ENCODE results near the gene GABRD.

GABRD gene

DNA sequence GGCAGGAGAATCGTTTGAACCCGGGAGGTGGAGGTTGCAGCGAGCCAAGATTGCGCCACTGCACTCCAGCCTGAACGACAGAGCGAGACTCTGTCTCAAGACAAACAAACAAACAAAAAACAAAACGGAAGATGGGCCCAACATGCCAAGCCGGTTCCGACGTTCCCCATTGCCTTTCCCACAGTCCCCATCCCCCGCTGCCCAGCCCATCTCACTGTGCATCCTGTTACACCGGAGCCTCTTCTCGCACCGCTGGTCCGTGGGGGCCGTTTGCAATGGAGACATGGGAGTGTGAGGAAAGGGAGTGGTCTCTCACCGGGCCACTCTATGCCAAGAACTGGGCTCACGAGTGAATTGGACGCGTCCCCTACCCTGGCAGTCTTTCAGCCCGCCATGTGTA lies 14.3 kb upstream of the GABRD start:
- Histone ChIP-seq H3K4me3 (ENCODE audit: low read depth, low read length) (no peak overlapping the region), H3K36me3 (ENCODE audit: control insufficient read depth, insufficient read depth, low read length) (no peaks in the 10 kb centered on the region), H3K9me3 (ENCODE audit: control insufficient read depth, insufficient read depth, low read length) (no peaks in the 10 kb centered on the region), H3K9ac (ENCODE audit: low read depth, low read length) (no peak overlapping the region), H3K27me3 (ENCODE audit: control insufficient read depth, insufficient read depth, low read length) (peaks cover 2% of the 10 kb centered on the region), H3K4me1 (ENCODE audit: control insufficient read depth, insufficient read depth, low read length) (no peaks in the 10 kb centered on the region)

DNA sequence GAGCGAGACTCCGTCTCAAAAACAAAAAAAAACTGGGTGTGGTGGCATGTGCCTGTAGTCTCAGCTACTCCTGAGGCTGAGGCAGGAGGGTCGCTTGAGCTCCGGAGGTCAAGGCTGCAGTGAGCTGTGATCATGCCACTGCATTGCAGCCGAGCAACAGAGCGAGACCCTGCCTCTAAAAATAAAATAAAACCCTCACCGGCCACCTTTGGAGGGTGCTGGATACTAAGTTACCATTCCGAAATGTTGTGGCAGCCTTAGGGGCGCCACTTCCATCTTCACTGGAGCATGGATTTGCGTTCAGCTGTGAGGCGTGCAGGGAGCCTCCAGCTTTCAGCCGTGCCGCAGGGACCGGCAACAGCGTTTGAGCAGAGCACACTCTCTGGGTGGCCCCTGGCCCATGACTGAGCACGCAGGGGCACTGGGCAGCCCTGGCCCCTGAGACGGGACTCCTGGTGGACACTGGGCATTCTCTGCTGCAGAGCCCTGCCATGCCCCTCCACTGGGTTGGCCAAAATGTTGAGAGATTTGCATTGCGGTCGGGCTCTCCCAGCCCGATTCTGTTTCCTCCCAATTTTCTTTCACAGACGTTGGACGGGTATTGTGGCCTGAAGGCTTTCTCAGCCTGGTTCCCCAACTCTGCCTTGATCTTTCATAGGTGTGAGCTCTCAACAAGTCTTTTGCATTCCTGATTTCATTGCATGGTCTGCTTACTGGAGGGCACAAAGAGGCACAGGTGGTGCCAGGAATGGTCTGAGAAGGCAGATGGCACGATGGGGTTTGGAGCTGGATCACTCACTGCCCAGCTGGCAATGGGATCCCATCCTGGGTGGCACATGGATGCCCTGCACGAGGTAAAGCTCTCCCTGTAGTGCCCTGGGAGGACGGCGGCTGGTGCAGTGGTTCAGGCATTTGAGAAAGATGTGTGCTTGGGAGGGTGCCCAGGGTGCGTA lies 9.8 kb upstream of the GABRD start:
- H3K9ac ChIP-seq (ENCODE audit: low read depth, low read length) = no peak overlapping the region
- no peaks in the 10 kb centered on the region for H3K4me1 ChIP-seq (ENCODE audit: control insufficient read depth, insufficient read depth, low read length)
- H3K27me3 ChIP-seq (ENCODE audit: control insufficient read depth, insufficient read depth, low read length) = no peaks in the 10 kb centered on the region
- H3K36me3 ChIP-seq (ENCODE audit: control insufficient read depth, insufficient read depth, low read length) = no peaks in the 10 kb centered on the region
- H3K9me3 ChIP-seq (ENCODE audit: control insufficient read depth, insufficient read depth, low read length) = no peaks in the 10 kb centered on the region
- no peak overlapping the region for H3K4me3 ChIP-seq (ENCODE audit: low read depth, low read length)

DNA sequence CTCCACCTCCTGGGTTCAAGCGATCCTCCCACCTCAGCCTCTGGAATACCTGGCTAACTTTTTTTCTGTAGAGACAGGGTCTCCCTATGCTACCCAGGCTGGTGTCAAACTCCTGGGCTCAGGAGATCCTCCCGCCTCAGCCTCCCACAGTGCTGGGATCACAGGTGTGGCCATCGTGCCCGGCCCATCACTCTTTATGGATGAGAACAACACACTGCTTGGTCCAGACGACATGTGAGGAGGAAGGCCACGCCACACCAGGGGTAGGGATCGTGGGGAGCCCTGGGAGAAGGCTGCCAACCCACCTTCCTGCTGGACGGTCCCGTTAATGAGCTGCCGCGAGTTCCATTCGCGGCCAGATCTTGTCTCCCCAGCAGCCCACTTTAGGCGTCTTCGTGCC lies 5.0 kb upstream of the GABRD start:
- Histone ChIP-seq H3K4me1 (ENCODE audit: control insufficient read depth, insufficient read depth, low read length) (no peaks in the 10 kb centered on the region), H3K9ac (ENCODE audit: low read depth, low read length) (no peak overlapping the region), H3K27me3 (ENCODE audit: control insufficient read depth, insufficient read depth, low read length) (no peaks in the 10 kb centered on the region)

DNA sequence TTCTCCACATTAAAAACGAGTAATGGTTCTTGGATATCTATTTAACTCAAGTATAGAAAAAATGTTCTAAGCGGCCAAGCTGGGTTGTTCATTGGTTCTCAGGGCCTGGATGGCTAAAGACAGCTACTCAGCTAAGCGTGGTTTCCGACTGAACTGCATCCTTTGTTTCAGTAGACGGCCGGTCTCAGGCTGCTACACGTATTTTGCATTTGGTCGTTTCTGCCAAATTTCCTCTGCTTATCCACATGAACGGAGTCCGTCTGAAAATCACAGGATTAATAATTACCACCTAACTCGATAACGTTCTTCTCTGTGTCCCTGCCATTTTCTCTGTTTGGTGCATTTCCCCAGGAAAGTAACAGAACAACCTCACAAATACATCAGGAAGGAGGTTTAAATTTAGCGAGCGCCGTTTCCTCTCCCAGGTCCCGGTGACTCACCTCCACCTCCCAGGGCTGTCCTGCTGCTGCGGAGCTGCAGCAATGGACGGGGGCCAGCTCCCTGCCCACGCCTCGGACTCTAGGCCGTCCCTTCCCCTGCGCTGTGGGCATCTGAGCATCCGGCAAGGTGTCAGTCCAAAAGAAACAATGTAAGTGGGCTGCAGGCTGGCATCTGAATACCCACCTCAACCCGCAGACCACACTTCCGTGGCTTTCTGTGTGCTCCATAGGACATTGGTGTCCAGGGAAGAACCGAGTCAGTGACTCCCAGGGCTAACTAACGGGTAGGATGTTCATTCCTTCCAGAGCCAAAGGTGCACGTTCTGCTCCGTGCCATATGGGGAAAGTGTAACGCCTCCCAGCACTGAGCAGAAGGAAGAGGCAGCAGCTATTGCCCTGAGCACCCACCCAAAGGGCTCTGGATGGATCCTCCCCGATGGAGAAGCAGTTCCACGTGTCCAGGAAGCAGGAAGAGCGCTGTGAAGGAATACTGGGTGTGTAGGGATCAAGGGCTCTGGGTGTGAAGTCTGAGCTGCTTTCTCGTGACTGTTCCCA lies 4.1 kb upstream of the GABRD start:
- no peaks in the 10 kb centered on the region for H3K36me3 ChIP-seq (ENCODE audit: control insufficient read depth, insufficient read depth, low read length)

More for the DNA sequence above, 5.0 kb upstream of the GABRD start:
- H3K36me3 ChIP-seq (ENCODE audit: control insufficient read depth, insufficient read depth, low read length) = no peaks in the 10 kb centered on the region
- no peak overlapping the region for H3K4me3 ChIP-seq (ENCODE audit: low read depth, low read length)
- no peaks in the 10 kb centered on the region for H3K9me3 ChIP-seq (ENCODE audit: control insufficient read depth, insufficient read depth, low read length)

DNA sequence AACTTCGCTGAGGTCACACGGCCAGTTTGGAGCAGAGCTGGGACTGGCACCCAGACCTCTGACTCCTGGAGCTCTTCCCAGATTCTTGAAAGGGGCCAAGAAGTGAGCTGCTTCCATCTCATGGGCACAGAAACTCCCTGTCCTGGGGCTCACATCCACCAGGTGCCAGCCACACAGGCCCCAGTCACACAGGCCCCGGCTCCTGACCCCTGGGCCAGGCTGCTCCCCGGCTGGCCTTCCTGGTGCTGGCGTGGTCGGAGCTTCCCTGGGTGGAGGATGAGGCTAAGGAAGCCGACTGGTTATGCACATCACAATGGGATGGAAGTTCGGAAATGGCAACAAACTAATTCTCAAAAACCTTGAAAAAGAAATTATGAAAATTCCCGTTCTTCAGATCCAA lies 3.0 kb upstream of the GABRD start:
- H3K4me3 ChIP-seq (ENCODE audit: low read depth, low read length) = no peak overlapping the region
- H3K4me1 ChIP-seq (ENCODE audit: control insufficient read depth, insufficient read depth, low read length) = no peaks in the 10 kb centered on the region
- no peaks in the 10 kb centered on the region for H3K9me3 ChIP-seq (ENCODE audit: control insufficient read depth, insufficient read depth, low read length)
- no peaks in the 10 kb centered on the region for H3K36me3 ChIP-seq (ENCODE audit: control insufficient read depth, insufficient read depth, low read length)
- peaks cover 9% of the 10 kb centered on the region for H3K27me3 ChIP-seq (ENCODE audit: control insufficient read depth, insufficient read depth, low read length)
- no peak overlapping the region for H3K9ac ChIP-seq (ENCODE audit: low read depth, low read length)

More for the DNA sequence above, 4.1 kb upstream of the GABRD start:
- Histone ChIP-seq H3K4me3 (ENCODE audit: low read depth, low read length) (no peak overlapping the region), H3K9ac (ENCODE audit: low read depth, low read length) (no peak overlapping the region), H3K27me3 (ENCODE audit: control insufficient read depth, insufficient read depth, low read length) (peaks cover 4% of the 10 kb centered on the region), H3K9me3 (ENCODE audit: control insufficient read depth, insufficient read depth, low read length) (no peaks in the 10 kb centered on the region), H3K4me1 (ENCODE audit: control insufficient read depth, insufficient read depth, low read length) (no peaks in the 10 kb centered on the region)

DNA sequence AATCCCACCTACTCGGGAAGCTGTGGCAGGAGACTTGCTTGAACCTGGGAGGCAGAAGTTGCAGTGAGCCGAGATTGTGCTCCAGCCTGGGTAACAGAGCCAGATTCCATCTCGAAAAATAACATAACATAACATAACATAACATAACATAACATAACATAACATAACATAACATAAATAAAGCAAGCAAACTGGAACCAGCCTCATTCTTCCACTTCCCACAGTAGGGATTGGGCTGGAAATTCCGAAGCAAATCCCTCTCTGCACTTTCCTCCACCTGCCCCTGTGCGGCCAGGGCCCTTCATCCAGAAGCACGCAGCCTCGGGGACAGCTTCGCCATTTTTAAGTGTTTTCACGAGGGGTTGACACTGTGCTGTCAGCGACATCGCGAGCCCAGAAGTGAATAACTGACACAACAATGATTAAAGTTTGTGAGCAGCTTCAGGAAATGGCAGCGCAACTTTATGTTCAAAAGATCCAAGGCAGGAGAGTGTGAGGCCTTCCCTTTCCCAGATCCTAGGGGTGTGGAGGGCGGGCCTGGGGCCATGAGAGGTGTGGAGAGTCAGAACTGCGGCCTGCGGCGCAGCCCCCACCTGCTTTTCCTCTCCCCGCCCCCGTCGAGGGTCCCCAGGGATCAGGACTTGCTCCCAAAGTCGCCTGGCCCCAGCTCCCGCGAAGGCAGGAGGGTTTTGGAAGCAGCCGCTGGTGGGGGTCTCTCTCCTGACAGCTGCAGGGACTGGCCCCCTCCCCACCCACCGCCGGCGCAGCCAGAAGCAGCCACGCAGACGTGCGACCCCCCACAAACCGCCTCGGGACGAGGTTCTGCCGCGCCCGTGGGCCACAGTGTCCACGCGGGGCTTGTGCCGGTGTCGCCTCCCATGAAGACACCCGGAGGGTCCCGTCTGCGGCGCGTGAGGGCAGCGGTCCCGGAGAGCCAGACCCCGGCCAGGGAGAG lies 651 bp upstream of the GABRD start:
- Histone ChIP-seq H3K4me1 (ENCODE audit: control insufficient read depth, insufficient read depth, low read length) (no peaks in the 10 kb centered on the region), H3K4me3 (ENCODE audit: low read depth, low read length) (peak overlapping the region; percentile 45), H3K27me3 (ENCODE audit: control insufficient read depth, insufficient read depth, low read length) (peaks cover 9% of the 10 kb centered on the region), H3K9ac (ENCODE audit: low read depth, low read length) (no peak overlapping the region), H3K9me3 (ENCODE audit: control insufficient read depth, insufficient read depth, low read length) (no peaks in the 10 kb centered on the region), H3K36me3 (ENCODE audit: control insufficient read depth, insufficient read depth, low read length) (no peaks in the 10 kb centered on the region)

DNA sequence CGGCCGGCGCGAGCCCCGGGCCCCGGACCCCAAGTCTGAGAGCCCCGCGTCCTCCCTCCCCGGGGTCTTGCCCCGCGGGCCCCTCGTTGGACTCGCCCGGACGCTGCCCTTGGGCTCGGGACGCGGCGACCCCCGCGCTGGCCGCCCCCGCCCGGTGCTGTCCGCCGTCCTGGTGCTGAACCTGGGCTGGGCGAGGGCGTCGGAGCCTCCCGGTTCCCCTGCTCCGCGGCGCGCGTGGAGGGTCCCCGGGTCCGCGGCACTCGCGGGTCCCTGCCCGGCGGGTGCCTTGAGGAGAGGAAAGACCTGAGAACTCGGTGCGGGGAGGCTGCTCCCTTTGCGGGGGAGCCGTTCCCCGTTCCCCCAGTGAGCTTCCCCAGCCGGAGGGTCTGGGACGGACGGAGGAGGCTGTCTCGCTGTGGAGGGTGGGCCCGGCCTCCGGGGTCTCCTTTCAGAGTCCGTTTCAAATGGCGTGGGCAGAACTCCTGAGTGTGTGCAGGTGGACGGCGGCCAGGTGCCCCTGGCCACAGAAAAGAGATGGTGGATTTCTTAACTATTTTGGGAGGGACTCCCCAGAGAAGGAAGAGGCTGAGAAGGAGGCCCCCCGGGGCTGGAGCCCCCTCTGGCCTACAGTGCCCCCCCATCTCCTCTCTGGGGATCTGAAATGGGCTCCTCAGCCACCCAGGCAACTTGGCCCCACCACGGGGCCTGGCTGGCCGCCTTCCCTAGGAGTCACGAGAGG lies 595 bp downstream of the GABRD start:
- H3K4me1 ChIP-seq (ENCODE audit: control insufficient read depth, insufficient read depth, low read length) = no peaks in the 10 kb centered on the region
- no peaks in the 10 kb centered on the region for H3K36me3 ChIP-seq (ENCODE audit: control insufficient read depth, insufficient read depth, low read length)
- no peaks in the 10 kb centered on the region for H3K9me3 ChIP-seq (ENCODE audit: control insufficient read depth, insufficient read depth, low read length)
- H3K4me3 ChIP-seq (ENCODE audit: low read depth, low read length) = peak overlapping the region; percentile 26
- H3K27me3 ChIP-seq (ENCODE audit: control insufficient read depth, insufficient read depth, low read length) = peaks cover 9% of the 10 kb centered on the region
- no peak overlapping the region for H3K9ac ChIP-seq (ENCODE audit: low read depth, low read length)

DNA sequence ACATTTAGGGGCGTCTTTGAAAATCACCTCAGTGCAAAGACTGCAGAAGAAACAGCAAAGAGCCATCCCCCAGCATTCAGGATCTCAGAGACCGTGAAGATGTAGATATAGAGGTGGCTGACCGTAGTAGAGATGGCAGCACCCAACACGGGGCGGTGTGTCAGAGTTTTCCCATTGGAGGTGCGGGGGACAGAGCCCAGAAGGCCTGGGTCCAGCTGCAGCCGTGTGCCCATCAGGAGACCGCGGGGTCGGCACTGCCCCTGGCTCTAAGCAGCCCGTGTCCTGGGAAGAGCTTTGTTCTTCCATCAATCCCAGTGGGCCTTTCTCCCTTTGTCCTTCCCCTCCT lies 1.1 kb downstream of the GABRD start:
- H3K9me3 ChIP-seq (ENCODE audit: control insufficient read depth, insufficient read depth, low read length) = no peaks in the 10 kb centered on the region
- no peaks in the 10 kb centered on the region for H3K4me1 ChIP-seq (ENCODE audit: control insufficient read depth, insufficient read depth, low read length)
- no peaks in the 10 kb centered on the region for H3K36me3 ChIP-seq (ENCODE audit: control insufficient read depth, insufficient read depth, low read length)
- peaks cover 9% of the 10 kb centered on the region for H3K27me3 ChIP-seq (ENCODE audit: control insufficient read depth, insufficient read depth, low read length)
- no peak overlapping the region for H3K9ac ChIP-seq (ENCODE audit: low read depth, low read length)
- H3K4me3 ChIP-seq (ENCODE audit: low read depth, low read length) = no peak overlapping the region

DNA sequence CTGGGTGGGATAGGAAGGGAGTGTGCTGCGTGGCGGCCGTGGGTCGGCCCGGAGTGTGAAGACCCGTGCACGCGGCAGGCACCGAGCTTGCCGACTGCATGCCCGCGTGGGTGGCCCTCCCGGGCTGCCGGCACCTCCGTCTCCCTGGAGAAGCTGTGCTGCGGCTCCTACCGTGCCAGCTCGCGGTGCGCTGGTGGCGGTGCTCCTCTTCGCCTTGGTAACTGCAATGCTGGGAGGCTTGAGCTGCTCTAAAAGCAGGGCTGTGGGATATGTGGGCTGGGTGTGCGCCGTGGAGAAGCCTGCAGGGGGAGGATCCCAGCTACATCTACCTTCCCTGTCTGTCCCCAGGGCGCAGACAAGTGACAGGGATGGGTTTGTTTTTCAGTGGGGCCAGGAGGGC lies 2.4 kb downstream of the GABRD start:
- peaks cover 9% of the 10 kb centered on the region for H3K27me3 ChIP-seq (ENCODE audit: control insufficient read depth, insufficient read depth, low read length)
- H3K36me3 ChIP-seq (ENCODE audit: control insufficient read depth, insufficient read depth, low read length) = no peaks in the 10 kb centered on the region
- H3K9me3 ChIP-seq (ENCODE audit: control insufficient read depth, insufficient read depth, low read length) = no peaks in the 10 kb centered on the region
- H3K4me1 ChIP-seq (ENCODE audit: control insufficient read depth, insufficient read depth, low read length) = no peaks in the 10 kb centered on the region
- no peak overlapping the region for H3K4me3 ChIP-seq (ENCODE audit: low read depth, low read length)
- H3K9ac ChIP-seq (ENCODE audit: low read depth, low read length) = no peak overlapping the region

DNA sequence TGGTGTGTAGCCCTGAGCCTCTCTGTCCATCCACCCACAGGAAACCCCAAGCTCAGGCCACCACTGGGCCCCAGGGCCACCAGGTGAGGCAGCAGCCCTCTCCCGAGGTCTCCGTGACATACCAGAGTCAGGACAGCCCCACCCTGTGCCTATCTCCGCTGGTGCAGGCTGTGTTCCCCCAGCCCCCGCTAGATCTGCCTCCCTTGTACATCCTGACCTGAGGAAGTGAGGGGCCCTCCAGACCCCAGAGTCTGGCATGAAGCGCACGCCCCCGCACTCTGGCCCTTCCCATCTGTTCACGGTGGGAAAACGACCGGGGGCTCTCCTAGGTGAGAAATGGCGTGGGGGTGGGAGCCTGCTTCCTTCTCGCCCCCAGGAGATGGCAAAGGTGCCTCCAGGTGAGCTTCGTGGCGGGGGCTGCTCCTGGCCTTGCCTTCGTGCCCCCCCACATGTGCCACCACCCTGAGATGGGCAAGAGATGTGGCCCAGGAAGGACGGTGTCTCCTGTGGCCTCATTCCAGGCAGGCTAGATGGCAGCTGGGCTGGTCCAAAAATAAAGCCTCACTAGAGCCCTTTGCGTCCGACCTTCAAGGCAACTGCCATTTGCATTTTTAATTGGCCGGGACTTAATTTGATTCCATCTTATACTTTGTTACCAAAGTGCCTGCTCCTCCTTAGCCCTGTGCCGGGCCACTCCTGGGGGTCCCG lies 3.1 kb downstream of the GABRD start:
- no peak overlapping the region for H3K9ac ChIP-seq (ENCODE audit: low read depth, low read length)
- H3K4me3 ChIP-seq (ENCODE audit: low read depth, low read length) = no peak overlapping the region
- peaks cover 9% of the 10 kb centered on the region for H3K27me3 ChIP-seq (ENCODE audit: control insufficient read depth, insufficient read depth, low read length)
- H3K4me1 ChIP-seq (ENCODE audit: control insufficient read depth, insufficient read depth, low read length) = no peaks in the 10 kb centered on the region
- H3K36me3 ChIP-seq (ENCODE audit: control insufficient read depth, insufficient read depth, low read length) = no peaks in the 10 kb centered on the region
- H3K9me3 ChIP-seq (ENCODE audit: control insufficient read depth, insufficient read depth, low read length) = no peaks in the 10 kb centered on the region

All from iPS-15b (cell line).